Embryonic facial prominence (tissue), 1 donor: ENCODE data around the gene FABP1.

ENCODE experiments used
- DNase-seq: peaks from one replicate; pipeline ENCODE4 v3.0.0-alpha.2; 2016; ENCODE audit errors: extremely low spot score

The FABP1 gene

DNA sequence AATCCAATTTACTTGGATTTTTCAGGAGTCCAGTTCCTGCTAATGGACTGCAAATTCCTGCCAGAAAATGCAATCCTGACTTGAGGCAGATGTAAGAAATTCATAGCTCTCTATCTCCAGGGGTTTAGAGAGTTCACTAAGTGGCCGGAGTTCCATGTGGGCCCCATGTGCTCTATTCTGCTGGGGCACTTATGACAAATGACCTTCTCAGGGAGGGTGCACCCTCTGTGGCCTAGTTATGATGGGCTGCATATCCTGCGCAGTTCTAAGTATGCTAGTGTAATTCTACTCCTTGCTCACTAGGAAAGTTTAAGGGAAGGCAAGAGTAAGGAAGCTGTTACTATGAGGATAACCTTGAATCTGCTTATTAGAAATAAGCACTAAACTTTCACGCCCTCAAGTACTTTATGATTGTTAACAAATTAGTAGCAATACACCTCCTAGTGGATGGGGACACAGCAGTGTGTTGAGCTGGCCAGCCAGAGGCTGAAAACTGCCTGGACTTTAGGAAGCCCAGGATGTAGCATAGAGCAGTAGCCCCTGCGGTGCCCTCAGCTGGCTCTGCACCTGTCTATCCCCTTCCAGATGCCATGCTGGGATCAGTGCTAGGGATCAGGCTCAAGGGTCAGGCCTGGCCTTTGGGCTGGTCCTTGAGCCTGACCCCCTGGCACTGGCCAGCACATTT is 45.8 kb downstream of the FABP1 start:
- DNase-seq: no peak

GRCh38 chr2:88080545-88080944 is 47.3 kb downstream of the FABP1 start:
- no peak for DNase-seq

DNA sequence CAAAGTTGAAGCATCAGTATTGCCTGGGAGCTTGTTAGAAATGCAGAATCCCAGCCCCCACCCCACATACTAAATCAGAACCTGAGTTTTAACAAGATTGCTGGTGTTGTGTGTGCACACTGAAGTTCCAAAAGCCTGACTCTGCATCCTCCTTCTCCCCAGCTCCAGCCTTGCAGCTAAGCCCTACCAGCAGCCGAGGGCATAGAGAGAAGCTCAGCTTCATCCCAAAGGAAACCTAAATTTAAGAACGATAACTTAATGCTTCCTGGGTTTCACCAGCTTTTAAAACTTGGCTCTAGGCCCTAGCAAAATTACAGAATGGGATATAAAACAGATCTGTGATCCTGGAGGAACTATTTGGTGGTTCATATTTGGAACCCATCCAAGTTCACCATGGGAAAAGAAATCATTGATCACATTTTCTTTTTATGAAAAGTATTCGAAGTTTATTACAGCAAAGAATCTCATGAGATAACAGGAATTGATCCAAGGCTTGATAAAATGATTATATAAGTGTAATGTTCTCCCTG is 49.2 kb downstream of the FABP1 start:
- no peak for DNase-seq

DNA sequence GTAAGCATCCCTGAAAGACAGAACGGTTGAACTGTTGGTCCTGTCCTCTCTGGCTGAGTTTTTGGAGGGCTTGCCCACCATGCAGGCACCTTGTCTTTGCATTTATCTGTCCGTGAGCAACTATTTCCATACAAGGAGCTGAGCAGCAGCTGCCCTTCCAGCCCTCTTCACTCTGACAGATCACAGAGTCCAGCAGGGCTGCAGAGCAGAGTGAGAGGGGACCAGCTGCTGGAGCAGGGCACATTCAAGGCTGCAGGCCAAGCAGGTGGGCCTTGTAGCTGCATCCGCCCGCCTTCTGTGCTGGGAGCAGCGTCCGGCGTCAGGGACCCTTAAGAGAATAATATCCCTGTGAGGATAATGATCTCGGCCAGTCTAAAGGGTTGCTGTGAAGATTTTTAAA is 50.8 kb downstream of the FABP1 start:
- DNase-seq: no peak

- DNase-seq: no peak
Measured at GRCh38 chr2:88074854-88075292, 53.0 kb downstream of the FABP1 start.

DNA sequence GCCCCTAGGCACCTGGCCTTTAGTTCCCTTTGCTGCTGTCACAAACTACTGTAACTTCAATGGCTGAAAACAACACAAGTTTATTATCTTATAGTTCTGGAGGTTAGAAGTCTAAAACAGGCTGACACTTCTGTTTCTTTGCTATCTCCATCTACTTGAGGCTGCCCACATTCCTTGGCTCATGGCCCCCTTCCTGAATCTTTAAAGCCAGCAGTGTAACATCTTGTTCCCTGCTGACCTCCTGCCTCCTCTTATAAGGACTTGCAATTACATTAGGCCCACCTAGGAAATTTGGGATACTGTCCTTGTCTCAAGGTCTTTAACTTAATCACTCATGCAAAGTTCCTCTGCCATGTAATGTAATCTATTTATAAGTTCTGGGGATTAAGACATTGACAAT is 53.7 kb downstream of the FABP1 start:
- DNase-seq: no peak
